ENCODE results near the gene PTPRA. TPM values are rescaled to one million over a fixed set of nuclear protein-coding genes. Genes with fewer than 3 reads are reported as not detected.
A peak's percentile ranks its signal among the peaks of the same experiment; 100 is the strongest.

The PTPRA gene
- total and polyA plus RNA-seq, 9 of the 15 experiments (the other 6 are each of a cell fraction or from before 2014, with no cell fraction given), result 3.4 to 80.5 (median 28.0) TPM

- no peak for TF ChIP-seq POLR3A (IDR thresholded peaks at IDR 0.05; ENCODE audit: borderline replicate concordance, extremely low read depth, insufficient read depth, insufficient read length)
- no peak for TF ChIP-seq HDGF (IDR thresholded peaks at IDR 0.05)
- no peak for TF ChIP-seq HMG20B (CRISPR knock-in tag; IDR thresholded peaks at IDR 0.05)
- no peak for TF ChIP-seq POLR2AphosphoS2 (IDR thresholded peaks at IDR 0.05; ENCODE audit: low read length)
- no peak for TF ChIP-seq SMAD4 (CRISPR knock-in tag; conservative IDR thresholded peaks at IDR 0.05)
- TF ChIP-seq, protein P1, sequence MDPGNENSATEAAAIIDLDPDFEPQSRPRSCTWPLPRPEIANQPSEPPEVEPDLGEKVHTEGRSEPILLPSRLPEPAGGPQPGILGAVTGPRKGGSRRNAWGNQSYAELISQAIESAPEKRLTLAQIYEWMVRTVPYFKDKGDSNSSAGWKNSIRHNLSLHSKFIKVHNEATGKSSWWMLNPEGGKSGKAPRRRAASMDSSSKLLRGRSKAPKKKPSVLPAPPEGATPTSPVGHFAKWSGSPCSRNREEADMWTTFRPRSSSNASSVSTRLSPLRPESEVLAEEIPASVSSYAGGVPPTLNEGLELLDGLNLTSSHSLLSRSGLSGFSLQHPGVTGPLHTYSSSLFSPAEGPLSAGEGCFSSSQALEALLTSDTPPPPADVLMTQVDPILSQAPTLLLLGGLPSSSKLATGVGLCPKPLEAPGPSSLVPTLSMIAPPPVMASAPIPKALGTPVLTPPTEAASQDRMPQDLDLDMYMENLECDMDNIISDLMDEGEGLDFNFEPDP (CRISPR knock-in tag; IDR thresholded peaks at IDR 0.05), result no peak
- TF ChIP-seq NCOA6 (IDR thresholded peaks at IDR 0.05), result no peak
- TF ChIP-seq SRF (CRISPR knock-in tag; IDR thresholded peaks at IDR 0.05), result peak in 1 of 2 experiments; percentile 49; a peak in 1 of 4 replicates
- TF ChIP-seq BRF2 (IDR thresholded peaks at IDR 0.05; ENCODE audit: borderline replicate concordance, insufficient read depth, insufficient read length), result no peak
- peak in 1 of 3 experiments; percentile 8 for TF ChIP-seq YY1 (IDR thresholded peaks at IDR 0.05; ENCODE audit: borderline replicate concordance in 1 of 3, control insufficient read depth in 1 of 3, extremely low read depth in 1 of 3, insufficient read depth in 3 of 3, insufficient read length in 1 of 3, insufficient replicate concordance in 2 of 3, low read depth in 1 of 3, low read length in 2 of 3)
- TF ChIP-seq, protein P2, sequence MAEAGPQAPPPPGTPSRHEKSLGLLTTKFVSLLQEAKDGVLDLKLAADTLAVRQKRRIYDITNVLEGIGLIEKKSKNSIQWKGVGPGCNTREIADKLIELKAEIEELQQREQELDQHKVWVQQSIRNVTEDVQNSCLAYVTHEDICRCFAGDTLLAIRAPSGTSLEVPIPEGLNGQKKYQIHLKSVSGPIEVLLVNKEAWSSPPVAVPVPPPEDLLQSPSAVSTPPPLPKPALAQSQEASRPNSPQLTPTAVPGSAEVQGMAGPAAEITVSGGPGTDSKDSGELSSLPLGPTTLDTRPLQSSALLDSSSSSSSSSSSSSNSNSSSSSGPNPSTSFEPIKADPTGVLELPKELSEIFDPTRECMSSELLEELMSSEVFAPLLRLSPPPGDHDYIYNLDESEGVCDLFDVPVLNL (CRISPR knock-in tag; IDR thresholded peaks at IDR 0.05; ENCODE audit: low read depth), result no peak
- no peak for TF ChIP-seq CHD4 (IDR thresholded peaks at IDR 0.05; ENCODE audit: insufficient read depth, insufficient replicate concordance, low read depth, low read length, poor library complexity, severe bottlenecking)
- no peak for TF ChIP-seq BRD9 (IDR thresholded peaks at IDR 0.05; ENCODE audit: low read depth, partially characterized antibody)
- 0 out of 2 replicates have a peak, but pooled peaks have one; percentile 68 for TF ChIP-seq GATAD2A (IDR thresholded peaks at IDR 0.05)
- TF ChIP-seq KHSRP (IDR thresholded peaks at IDR 0.05), result no peak
- TF ChIP-seq ZSCAN32 (CRISPR knock-in tag; IDR thresholded peaks at IDR 0.05), result no peak
- TF ChIP-seq ZNF586 (CRISPR knock-in tag; conservative IDR thresholded peaks at IDR 0.05), result no peak
- TF ChIP-seq, protein P3, sequence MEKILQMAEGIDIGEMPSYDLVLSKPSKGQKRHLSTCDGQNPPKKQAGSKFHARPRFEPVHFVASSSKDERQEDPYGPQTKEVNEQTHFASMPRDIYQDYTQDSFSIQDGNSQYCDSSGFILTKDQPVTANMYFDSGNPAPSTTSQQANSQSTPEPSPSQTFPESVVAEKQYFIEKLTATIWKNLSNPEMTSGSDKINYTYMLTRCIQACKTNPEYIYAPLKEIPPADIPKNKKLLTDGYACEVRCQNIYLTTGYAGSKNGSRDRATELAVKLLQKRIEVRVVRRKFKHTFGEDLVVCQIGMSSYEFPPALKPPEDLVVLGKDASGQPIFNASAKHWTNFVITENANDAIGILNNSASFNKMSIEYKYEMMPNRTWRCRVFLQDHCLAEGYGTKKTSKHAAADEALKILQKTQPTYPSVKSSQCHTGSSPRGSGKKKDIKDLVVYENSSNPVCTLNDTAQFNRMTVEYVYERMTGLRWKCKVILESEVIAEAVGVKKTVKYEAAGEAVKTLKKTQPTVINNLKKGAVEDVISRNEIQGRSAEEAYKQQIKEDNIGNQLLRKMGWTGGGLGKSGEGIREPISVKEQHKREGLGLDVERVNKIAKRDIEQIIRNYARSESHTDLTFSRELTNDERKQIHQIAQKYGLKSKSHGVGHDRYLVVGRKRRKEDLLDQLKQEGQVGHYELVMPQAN (IDR thresholded peaks at IDR 0.05; ENCODE audit: borderline replicate concordance), result no peak
- TF ChIP-seq ERF (CRISPR knock-in tag; IDR thresholded peaks at IDR 0.05), result no peak
- no peak for TF ChIP-seq DMBX1 (CRISPR knock-in tag; IDR thresholded peaks at IDR 0.05; ENCODE audit: borderline replicate concordance)
These were observed 74.0 kb downstream of the PTPRA start (continued) for GRCh38 chr20:2946988-2947961.

Data from K562 (cell line).